Spleen (tissue), 7 donors: ENCODE measurements around the gene SIGLEC15.

Source experiments
- CTCF ChIP-seq, 11 experiments: fragments of 200-600 bp in 7 of 11; fragments of 450-650 bp in 4 of 11; sonication (generic) in 4 of 11; IDR thresholded peaks in 8 of 11; conservative IDR thresholded peaks in 3 of 11; 1 replicate in 7 of 11; 2 replicates in 4 of 11; pipeline versions ENCODE4 v1.4.0 to v1.8.0; 2016 to 2021; ENCODE audit warnings: antibody characterized with exemption in 11 of 11, inconsistent platforms in 4 of 11, mild to moderate bottlenecking in 1 of 11
- POLR2A ChIP-seq, 3 donors: fragments of 450-650 bp; IDR thresholded peaks; one replicate each; pipeline ENCODE4 v1.5.1; 2017; ENCODE audit warnings: antibody characterized with exemption in 3 of 3, mild to moderate bottlenecking in 1 of 3
- POLR2AphosphoS5 ChIP-seq, 3 donors: sonication (generic); formaldehyde crosslinking; IDR thresholded peaks; one replicate each; pipeline ENCODE4 v1.5.1; 2017; ENCODE audit warnings: antibody characterized with exemption in 3 of 3
- donor health status: DM: no; HTN: no; CAD: no; lungs with moderate emphysema.
- donor health status: DM: no; HTN: no; CAD: no.
- donor health status: DM: no; HTN: no; CAD: no.

- TF ChIP-seq CTCF (IDR thresholded peaks at IDR 0.05 in 8 of 11, conservative IDR thresholded peaks at IDR 0.05 in 3 of 11) = no peak
- no peak for TF ChIP-seq POLR2AphosphoS5 (IDR thresholded peaks at IDR 0.05)
- TF ChIP-seq POLR2A (IDR thresholded peaks at IDR 0.05) = no peak
Observed at GRCh38 chr18:45871431-45872084, 46.1 kb downstream of the SIGLEC15 start.
